Mucosa of descending colon (tissue), 3 donors: ENCODE data around the gene C12orf42. TPM values are rescaled to one million over a fixed set of nuclear protein-coding genes. Genes with fewer than 3 reads are reported as not detected.

Experiments used
- ATAC-seq: fragments of 200-7000 bp; cut with Tn5 transposase; one replicate; pipeline ENCODE4 v1.9.1; 2020; ENCODE audit warnings: mild to moderate bottlenecking, moderate library complexity
- DNase-seq, 3 donors: peaks; one replicate each; pipeline ENCODE4 v3.0.0-alpha.2; 2020
- H3K36me3 ChIP-seq: fragments of 200-600 bp; one replicate; pipeline ENCODE4 v1.8.0; 2021; ENCODE audit warnings: low read depth, mild to moderate bottlenecking
- H3K4me1 ChIP-seq: fragments of 200-600 bp; one replicate; pipeline ENCODE4 v1.8.0; 2021; ENCODE audit warnings: low read depth, mild to moderate bottlenecking
- H3K4me3 ChIP-seq: fragments of 200-600 bp; one replicate; pipeline ENCODE4 v1.8.0; 2021; ENCODE audit warnings: mild to moderate bottlenecking
- H3K9me3 ChIP-seq: fragments of 200-600 bp; one replicate; pipeline ENCODE4 v1.8.0; 2021; ENCODE audit warnings: mild to moderate bottlenecking
- intact Hi-C, 2 donors: fragments of 100-400 bp; cut with DNase I in 1 of 2; cut with micrococcal nuclease in 1 of 2; formaldehyde crosslinking; loops; one replicate each; pipeline versions ENCODE4 v1.11.0 to v1.11.1; 2022; cut with DNase I, micrococcal nuclease
- total RNA-seq, 3 donors: library from RNA; stranded (reverse); fragmentation: NEBNext Ultra II Directional in 2 of 3; extraction: Animal tissue kit (Norgen Biotek cat#: 25700) in 2 of 3; gene quantifications; one replicate each; pipeline versions ENCODE4 v1.2.1 to v1.2.4, GENCODE V29; 2021 to 2023
- TF ChIP-seq, protein P1 (sequence below): fragments of 200-600 bp; IDR thresholded peaks from one replicate; pipeline ENCODE4 v1.8.0; 2022; ENCODE audit warnings: antibody characterized with exemption, mild to moderate bottlenecking
- donor health status: DM: no; HTN: no; CAD: no; lungs with moderate emphysema.
- donor health status: DM: no; HTN: no; CAD: no.
- donor health status: DM: no; HTN: yes; CAD: no.

Gene C12orf42
- total RNA-seq, 3 donors from 2014 or later = 0.34 TPM; not detected in 2

DNA sequence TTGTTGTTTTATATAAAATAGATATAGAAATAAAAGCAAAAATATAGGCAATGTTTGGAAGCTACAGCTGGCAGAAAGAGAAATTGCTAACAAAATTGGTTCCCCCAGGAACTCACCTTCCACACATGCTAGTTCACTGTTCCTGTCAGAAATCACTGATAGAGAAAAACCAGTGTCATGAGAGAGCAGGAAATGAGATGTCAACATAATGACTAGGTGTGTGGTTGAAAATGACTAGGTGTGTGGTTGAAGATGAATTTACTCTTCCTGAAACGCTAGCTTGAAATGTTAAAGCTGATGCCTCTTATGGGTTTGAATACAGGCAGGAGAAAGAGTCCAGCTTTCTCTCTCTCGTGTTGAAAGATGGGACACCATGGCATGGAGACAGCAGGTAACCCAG is 216.3 kb downstream of the C12orf42 start:
- no peaks in the 10 kb centered on the region for H3K9me3 ChIP-seq
- no peak overlapping the region for H3K4me3 ChIP-seq
- H3K4me1 ChIP-seq = no peaks in the 10 kb centered on the region
- DNase-seq (no peak), ATAC-seq (no peak)
- TF ChIP-seq, protein P1, sequence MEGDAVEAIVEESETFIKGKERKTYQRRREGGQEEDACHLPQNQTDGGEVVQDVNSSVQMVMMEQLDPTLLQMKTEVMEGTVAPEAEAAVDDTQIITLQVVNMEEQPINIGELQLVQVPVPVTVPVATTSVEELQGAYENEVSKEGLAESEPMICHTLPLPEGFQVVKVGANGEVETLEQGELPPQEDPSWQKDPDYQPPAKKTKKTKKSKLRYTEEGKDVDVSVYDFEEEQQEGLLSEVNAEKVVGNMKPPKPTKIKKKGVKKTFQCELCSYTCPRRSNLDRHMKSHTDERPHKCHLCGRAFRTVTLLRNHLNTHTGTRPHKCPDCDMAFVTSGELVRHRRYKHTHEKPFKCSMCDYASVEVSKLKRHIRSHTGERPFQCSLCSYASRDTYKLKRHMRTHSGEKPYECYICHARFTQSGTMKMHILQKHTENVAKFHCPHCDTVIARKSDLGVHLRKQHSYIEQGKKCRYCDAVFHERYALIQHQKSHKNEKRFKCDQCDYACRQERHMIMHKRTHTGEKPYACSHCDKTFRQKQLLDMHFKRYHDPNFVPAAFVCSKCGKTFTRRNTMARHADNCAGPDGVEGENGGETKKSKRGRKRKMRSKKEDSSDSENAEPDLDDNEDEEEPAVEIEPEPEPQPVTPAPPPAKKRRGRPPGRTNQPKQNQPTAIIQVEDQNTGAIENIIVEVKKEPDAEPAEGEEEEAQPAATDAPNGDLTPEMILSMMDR = no peak
- H3K36me3 ChIP-seq = no peaks in the 10 kb centered on the region
- intact Hi-C loops = no loop called here

DNA sequence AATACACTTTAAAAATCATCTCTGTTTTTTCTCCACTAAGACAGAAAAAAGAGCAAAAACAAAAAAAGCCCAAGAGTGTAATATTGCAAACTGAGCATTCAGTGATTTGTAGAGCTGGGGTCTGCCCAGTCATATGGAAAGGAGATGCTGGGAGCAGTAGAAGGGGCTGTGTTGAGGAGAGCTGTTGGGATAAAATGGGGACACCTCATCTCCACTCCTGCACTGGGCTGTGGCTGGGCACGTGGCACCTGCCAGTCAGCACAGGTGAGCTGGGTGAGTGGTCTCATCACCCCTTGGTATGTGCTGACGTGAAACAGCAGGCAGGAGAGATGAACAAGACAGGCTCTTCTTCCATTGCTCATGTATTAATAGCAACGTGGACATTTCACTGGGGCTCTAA is 217.4 kb downstream of the C12orf42 start:
- TF ChIP-seq, protein P1 = no peak
- DNase-seq (no peak), ATAC-seq (no peak)
- Histone ChIP-seq H3K36me3 (no peaks in the 10 kb centered on the region), H3K4me1 (no peaks in the 10 kb centered on the region), H3K9me3 (no peaks in the 10 kb centered on the region), H3K4me3 (no peak overlapping the region)
- intact Hi-C loops = no loop called here

DNA sequence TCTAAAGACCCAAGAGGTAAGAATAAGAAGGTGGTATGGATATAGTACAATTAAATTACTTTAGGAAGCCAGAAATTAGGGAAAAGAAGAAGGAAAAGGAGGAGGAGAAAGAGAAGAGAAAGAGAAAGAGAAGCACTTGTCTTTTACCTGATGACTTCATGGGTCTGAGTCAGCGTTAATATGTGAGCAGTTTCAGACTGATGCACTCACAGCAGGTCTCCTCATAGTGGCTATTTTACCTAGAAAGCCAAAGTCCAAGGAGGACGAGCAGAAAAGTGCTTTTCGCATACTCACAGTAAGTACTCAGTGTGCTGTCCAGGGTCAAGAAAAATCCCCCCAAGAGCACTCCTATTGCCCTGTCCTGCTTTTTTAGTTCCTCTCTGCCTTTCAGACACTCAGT is 222.1 kb downstream of the C12orf42 start:
- ATAC-seq (no peak), DNase-seq (no peak)
- TF ChIP-seq, protein P1 = no peak
- no peak overlapping the region for H3K4me3 ChIP-seq
- no peaks in the 10 kb centered on the region for H3K9me3 ChIP-seq
- H3K4me1 ChIP-seq = no peaks in the 10 kb centered on the region
- intact Hi-C loops = no loop called here
- no peaks in the 10 kb centered on the region for H3K36me3 ChIP-seq

DNA sequence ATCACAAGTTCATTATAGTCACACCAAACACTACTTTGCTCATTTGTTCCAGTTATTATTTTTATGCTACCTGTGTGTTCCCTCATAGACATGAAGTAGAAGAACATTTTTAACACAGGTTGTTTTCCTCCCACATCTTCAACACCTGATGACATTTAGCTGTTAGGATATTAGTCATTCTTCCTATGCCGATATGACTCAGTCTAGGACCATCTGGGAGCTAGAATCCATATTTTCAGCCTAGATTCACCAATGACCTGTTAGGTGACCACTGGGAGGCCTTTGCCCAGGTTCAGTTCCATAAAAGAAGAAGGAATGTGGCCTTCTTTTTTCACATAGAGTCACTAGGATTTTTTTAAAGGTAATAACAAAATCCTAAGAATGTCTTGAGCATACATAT is 222.8 kb downstream of the C12orf42 start:
- Histone ChIP-seq H3K9me3 (no peaks in the 10 kb centered on the region), H3K4me1 (no peaks in the 10 kb centered on the region), H3K4me3 (no peak overlapping the region), H3K36me3 (no peaks in the 10 kb centered on the region)
- ATAC-seq (no peak), DNase-seq (no peak)
- TF ChIP-seq, protein P1 = no peak
- intact Hi-C loops = no loop called here

DNA sequence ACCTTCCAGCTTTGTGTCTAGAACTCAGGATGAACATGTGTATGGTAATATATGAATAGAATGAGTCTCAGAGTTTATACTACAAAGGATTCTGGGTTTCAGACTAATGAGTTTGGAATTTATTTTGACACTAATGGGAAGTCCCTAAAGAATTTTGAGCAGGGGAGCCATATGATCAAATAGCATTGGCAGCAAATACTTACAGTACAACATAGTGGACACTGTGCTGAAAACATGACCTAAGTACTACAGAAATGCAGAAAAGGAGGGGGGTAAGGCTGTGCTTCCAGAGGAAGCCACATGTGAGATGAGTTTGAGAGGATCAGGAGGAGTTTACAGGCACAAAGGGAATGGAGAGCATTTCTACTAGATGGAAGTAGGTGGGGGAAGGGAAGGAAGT is 225.8 kb downstream of the C12orf42 start:
- ATAC-seq = no peak
- Histone ChIP-seq H3K4me3 (no peak overlapping the region), H3K9me3 (no peaks in the 10 kb centered on the region), H3K36me3 (no peaks in the 10 kb centered on the region), H3K4me1 (no peaks in the 10 kb centered on the region)
- no peak for DNase-seq
- TF ChIP-seq, protein P1 = no peak
- intact Hi-C loops = no loop called here

DNA sequence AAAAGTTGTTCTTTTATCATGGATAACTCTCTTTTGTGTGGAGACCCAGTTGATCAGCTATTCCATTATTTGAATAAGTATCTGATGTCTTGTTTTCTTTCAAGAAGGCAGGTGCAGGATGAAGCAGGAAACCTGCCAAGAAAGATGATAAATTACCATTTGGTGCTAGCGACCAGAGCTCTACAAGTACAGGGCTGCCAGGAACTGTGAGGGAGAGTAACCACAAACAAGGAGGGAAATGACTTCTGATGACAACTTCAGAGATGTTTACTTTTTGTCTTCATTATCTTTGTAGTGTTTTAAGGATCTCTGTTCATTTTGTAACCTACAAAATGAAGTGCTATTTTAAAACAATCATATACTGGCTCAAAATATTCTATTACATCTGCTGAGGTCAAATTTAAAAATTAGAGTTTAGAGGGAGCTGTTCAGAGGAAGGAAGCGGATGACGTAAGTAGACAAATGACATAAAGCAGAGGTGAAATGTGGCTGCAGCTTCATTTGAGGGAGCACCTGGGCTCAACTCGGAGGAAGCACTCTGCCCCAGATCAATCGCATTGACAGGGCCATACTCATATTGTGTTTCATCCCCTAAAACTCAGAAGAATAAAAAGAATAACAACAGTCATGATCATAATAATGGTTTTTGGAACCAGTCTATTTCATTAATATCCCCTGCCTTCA is 226.8 kb downstream of the C12orf42 start:
- H3K4me1 ChIP-seq = no peaks in the 10 kb centered on the region
- no peak for ATAC-seq
- DNase-seq = no peak
- TF ChIP-seq, protein P1 = no peak
- intact Hi-C loops = no loop called here
- no peaks in the 10 kb centered on the region for H3K36me3 ChIP-seq
- no peak overlapping the region for H3K4me3 ChIP-seq
- H3K9me3 ChIP-seq = no peaks in the 10 kb centered on the region
